ENCODE results near the gene FBXO2.
"Not testable (repeated sequence)": the region's sequence is repeated elsewhere in the genome, so short reads cannot be mapped to it uniquely, and the experiment has no call there.

Gene FBXO2

GRCh38 chr1:11622398-11622797 is 31.8 kb downstream of the FBXO2 start:
- no peak for DNase-seq

GRCh38 chr1:11620924-11621323 is 33.3 kb downstream of the FBXO2 start:
- DNase-seq, result no peak

DNA sequence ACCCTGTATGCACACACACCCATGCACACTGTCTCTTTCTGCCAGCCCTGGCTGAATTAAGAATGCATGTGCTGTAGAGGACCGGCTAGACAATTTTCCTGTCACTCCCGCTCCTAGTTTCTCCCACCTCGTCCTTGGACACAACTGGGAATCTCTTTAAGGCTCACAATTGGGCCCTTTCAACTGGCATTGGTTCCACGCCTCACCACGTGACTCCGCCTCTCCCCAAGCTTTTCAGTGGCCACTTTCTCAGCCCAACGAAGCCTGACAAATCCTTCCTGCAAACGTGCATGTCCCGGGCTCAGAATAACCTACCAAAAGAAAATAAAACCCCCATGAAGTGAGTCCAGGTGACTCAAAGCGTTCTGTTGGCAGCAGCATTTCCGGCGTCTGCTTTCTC is 33.8 kb downstream of the FBXO2 start:
- no peak for DNase-seq

DNA sequence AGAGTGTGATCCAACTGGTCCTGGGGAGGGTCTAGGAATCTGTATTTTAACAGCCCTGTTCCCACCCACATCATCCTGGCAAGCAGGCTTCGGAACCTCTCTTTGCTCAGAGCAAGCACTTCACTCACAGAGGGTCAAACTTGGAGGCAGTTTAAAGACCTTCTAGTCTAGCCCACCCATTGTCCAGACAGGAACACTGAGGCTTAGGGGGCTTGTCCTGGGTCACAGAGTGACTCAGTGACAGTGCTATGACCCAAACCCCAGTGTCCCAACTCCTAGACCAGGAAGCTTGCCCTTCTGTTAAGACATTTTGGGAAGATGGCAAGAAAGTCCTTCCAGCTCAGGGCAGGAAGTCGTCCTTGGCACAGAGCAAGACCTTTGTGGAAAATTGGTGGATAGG is 36.5 kb downstream of the FBXO2 start:
- DNase-seq, result no peak

GRCh38 chr1:11617314-11617713 is 36.9 kb downstream of the FBXO2 start:
- no peak for DNase-seq

- no peak for DNase-seq
Measured at GRCh38 chr1:11616766-11617165, 37.5 kb downstream of the FBXO2 start.

- no peak for DNase-seq
Measured at GRCh38 chr1:11615090-11615489, 39.1 kb downstream of the FBXO2 start.

DNA sequence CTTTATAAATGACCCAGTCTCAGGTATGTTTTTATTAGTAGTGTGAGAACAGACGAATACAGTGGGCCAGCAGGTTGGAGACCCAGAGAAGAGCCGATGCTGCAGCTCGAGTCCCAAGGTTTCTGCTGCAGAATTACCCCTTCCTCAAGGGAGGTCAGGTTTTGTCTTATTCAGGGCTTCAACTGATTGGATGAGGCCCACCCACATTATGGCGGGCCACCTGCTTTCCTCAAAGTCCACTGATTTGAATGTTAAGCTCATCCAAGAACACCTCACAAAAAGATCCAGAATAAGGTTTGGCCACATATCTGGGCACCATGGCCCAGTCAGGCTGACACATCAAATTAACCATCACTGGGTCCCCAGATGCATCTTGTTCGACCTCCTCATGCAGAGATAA is 40.9 kb downstream of the FBXO2 start:
- DNase-seq, result no peak

- DNase-seq, result no peak
Measured at GRCh38 chr1:11611638-11612327, 42.4 kb downstream of the FBXO2 start.

DNA sequence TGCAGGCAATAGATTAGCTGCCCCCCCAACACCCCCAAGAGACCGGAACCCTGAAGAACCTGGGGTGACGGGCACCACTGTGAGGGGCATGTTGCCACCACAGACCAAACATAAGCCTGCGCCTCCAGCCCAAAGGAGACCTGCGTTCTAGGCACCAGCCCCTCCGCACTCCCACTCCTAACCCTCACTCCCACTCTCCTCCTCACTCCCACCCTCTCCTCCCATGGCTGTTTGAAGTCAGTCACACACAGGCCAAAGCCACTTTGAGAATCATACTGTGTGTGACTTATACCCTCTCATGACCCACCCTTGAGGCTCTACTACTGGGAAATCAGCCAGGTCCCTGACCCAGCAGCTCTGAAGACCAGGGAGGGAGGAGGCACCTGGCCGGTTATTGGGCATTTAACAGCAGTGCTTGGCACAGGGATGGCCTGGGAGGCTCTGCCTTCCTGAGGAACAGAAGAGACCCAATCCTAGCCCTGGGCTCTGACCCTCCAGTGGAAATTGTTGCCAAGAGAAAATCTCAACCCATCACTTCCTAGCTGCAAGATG is 43.5 kb downstream of the FBXO2 start:
- no peak for DNase-seq

DNA sequence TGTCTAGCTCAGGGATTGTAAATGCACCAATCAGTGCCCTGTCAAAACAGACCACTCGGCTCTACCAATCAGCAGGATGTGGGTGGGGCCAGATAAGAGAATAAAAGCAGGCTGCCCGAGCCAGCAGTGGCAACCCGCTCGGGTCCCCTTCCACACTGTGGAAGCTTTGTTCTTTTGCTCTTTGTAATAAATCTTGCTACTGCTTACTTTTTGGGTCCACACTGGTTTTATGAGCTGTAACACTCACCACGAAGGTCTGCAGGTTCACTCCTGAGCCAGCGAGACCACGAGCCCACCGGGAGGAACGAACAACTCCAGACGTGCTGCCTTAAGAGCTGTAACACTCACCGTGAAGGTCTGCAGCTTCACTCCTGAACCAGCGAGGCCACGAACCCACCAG is 44.9 kb downstream of the FBXO2 start:
- not testable (repeated sequence) for DNase-seq

DNA sequence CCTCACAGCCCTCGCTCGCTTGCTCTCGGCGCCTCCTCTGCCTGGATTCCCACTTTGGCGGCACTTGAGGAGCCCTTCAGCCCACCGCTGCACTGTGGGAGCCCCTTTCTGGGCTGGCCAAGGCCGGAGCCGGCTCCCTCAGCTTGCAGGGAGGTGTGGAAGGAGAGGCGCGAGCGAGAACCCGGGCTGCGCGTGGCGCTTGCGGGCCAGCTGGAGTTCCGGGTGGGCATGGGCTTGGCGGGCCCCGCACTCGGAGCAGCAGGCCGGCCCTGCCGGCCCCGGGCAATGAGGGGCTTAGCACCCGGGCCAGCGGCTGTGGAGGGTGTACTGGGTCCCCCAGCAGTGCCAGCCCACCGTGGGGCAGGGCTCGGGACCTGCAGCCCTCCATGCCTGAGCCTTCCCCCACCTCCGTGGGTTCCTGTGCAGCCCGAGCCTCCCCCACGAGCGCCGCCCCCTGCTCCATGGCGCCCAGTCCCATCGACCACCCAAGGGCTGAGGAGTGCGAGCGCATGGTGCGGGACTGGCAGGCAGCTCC is 45.6 kb downstream of the FBXO2 start:
- DNase-seq, result not testable (repeated sequence)

- DNase-seq, result no peak
Measured at GRCh38 chr1:11606775-11607174, 47.5 kb downstream of the FBXO2 start.

GRCh38 chr1:11602981-11603380 is 51.2 kb downstream of the FBXO2 start:
- DNase-seq, result no peak

GRCh38 chr1:11602424-11602823 is 51.8 kb downstream of the FBXO2 start:
- DNase-seq, result no peak

DNA sequence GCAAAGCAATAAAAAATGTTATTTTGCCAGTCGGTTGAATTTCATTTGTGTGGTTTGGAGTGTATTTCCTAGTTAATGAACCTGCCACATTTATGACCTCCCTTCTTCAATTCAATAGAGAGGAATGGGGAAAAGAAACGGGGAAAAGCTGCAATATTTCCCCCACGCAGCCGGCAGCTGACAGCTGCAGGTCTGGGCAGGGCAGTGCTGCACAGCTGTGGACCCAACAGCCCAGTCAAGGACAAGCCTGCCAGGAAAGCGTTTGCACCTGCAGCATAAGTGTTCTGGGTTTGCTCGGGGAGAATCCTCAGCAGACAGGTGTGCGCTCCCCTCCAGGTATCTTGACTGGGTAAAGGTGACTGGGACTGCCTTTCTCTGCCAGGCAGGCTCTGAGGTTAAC is 53.4 kb downstream of the FBXO2 start:
- no peak for DNase-seq

DNA sequence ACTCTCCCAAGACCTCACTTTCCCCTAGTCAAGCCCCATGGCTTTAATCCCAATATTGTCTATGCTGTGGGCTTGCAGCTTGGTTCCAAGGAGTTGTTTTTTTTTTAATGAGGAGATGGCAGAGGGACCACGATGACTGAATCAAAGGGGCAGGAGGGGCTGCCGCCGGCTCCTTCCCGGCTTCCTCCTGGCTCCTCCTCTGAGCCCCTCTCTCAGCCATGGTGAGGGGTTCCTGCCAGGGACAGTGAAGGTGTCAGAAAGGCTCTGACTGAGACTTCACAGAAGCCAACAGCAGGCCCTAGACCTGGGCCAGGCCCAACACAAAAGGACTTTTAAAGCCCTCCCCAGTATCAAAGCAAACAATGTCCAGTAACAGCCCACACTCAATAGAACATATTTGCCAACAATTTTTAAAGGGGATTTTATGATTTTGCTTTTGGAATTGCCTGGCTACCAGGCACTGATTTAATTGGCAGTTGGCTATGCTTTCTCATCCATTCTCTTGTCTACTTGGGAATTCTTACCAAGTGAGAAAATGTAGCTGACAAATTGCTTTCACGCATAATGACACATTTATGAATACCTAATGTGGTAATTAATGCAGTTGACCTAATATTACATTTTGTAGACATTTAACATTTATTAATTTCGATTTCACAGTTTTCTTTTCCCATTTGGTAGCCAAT is 54.2 kb downstream of the FBXO2 start:
- DNase-seq, result no peak

DNA sequence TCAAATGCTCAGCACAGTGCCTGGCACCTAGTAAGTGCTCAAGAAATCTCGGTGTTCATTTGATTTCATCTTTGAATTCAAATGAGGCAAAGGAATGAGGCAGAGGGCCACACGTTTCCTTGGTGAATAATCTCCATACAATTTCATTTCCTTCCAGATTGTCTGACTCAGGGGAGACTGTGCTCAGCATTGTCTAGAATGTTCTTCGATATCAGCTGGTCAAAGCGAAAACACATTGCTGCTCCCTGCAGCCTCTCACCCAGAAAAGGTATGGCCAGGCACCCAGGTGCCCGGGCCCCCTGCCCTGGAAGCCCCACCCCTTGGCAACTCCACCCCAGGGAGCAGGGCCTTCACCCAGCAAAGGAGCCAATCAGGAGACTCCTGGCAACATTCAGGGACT is 55.8 kb downstream of the FBXO2 start:
- no peak for DNase-seq

Measured in CD4-positive, alpha-beta T cell treated with Interleukin-10 for 1 hour (primary cell).